ENCODE measurements around the gene LIMD2.

Gene LIMD2

DNA sequence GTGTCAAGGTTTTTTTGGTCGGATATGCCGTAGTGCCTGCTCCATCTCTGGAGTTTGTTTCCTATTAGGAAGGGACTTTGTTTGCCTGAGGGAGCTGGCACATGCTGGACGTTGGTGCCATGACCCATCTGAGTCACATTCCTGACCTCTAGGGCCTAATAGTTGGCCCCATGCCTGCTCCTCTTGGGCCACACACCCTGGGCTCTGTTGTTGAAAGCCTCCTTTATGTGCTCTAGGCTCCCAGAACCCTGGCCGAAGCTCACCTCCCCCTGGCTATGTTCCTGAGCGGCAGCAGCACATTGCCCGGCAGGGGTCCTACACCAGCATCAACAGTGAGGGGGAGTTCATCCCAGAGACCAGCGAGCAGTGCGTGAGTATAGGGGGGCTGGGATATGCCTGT is 18.4 kb downstream of the LIMD2 start:
- no peak for DNase-seq (ENCODE audit: low spot score)

DNA sequence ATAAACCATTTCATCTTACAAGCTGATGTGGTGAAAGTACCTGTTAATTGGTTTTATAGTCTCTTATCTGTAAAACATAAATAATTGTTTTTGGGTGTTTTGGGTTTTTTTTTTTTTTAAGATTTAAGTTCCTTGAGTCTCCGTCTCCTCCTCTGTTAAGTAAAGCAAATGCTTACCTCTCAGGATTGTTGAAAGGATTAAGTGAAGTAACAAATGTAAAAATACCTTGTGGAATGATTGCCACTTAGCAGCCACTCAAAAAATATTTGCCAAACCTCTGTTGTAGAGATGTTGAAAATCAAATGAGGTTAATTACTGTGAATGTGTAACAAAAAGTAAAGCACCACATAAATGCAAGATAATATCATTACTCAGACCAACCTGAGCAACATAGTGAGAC is 19.2 kb downstream of the LIMD2 start:
- DNase-seq (ENCODE audit: low spot score): no peak

DNA sequence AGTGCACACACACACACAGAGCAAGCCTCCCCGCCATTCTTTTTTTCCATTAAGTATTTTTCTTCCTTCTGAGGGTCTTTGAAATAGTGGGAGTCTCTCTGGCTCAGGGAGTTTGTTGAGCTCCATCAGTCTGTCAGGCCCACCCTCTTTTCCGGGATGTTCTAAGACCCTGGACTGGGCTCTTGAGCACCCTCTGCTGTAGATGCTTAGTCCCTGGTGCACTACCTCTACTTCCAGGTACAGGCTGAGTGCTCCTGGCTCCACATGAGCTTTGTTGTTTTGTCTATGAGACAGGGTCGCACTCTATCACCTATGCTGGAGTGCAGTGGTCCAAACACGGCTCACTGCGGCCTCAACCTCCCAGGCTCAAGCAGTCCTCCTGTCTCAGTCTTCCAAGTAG is 20.7 kb downstream of the LIMD2 start:
- no peak for DNase-seq (ENCODE audit: low spot score)

DNA sequence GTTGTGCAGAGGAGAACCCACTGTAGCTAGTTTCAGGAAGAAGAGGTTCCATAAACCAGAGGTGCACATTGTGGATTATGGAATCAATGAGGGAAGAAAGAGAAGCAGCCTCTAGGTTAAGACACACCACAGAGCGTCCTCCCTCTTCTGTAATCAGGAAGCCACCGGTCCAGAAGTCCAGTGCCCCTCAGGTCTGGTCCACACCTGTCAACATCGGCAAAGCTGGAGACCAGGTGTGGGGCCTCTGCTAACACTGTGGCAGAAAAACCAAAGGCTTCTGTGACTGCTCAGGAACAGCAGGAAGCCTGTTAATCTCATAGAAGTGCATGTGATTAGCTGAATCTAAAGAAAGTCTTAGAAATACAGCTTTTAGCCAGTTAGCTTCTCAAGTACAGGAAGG is 23.3 kb downstream of the LIMD2 start:
- no peak for DNase-seq (ENCODE audit: low spot score)

DNA sequence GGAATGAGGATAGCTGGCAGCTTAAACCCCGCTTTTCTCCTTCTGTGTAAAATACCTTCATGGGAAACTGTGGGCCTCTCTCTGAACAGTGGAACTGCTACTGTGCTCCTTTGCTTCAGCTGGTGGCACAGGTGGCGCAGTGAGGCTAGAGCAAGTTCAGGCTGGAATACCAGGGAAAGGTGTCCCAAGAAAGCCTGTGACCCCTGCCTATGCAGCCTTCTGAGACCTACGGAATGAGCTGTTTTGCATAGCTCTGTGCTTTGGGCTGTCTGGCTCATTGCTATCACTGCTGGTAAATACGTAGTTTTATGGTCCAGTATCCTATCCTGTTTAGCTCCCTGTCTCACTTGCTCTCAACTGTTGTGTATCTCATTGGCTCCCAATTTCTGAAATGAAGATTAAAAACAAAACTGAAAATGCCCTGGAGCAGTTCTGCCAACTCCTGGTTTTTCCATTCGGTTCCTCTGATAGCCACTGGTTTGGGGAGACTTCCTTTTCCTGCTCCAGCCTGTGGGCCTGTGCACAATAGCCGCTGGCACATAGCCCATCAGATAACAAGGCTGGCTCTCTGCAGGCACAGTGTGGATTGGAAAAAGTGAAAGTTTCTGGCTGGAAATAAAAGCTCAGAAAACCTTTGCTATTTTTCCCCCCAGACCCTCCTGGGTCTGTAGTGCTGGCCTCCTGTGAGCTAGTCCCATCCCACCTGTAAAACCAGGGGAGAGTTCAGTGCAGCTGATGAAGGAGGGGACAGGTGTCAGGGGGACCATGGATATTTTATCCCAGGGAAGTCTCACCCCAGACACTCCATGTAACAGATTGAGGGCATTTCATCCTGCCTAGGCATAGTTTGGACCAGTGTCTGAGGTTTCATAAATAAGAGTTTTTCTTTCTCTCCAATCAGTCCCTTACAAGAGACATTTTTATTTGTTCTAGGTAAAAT is 24.0 kb downstream of the LIMD2 start:
- peak; percentile 84 for DNase-seq (ENCODE audit: low spot score)

DNA sequence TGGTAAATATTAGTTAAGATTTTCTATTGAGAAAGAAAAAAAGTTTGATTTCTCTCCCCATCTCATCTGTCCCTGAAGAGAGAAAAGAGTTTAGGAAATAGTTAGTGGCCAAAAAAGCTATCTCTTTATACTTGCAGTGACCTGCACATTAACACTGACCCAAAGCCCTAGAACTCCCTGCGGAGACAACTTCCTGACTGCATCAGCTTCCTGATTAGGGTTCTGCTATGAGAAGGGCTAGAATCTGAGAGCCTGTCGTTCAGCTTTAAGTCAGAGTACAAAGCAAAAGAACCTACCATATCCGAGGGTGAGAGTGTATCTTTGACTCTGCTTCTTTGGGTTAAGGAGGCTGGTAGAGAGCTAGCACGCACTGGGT is 24.7 kb downstream of the LIMD2 start:
- no peak for DNase-seq (ENCODE audit: low spot score)

DNA sequence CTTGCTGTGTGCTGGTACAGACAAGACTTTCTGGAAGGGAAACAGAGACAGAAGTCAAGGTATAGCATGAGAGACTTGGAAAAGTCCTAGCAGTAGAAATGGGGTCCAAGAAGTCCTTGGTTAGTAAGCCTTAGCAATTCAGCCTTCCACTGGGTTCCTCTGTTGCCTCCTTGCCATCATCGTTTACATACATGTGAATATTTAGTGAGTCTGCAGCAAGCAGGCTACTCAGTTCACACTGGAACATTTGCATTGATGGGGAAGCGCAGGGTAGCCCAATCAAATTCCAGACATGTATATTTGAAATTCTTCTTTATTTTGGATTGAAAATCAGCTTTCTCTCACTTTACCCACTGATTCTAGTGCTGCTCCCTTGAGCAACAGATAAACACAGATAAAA is 27.1 kb downstream of the LIMD2 start:
- DNase-seq (ENCODE audit: low spot score): no peak

DNA sequence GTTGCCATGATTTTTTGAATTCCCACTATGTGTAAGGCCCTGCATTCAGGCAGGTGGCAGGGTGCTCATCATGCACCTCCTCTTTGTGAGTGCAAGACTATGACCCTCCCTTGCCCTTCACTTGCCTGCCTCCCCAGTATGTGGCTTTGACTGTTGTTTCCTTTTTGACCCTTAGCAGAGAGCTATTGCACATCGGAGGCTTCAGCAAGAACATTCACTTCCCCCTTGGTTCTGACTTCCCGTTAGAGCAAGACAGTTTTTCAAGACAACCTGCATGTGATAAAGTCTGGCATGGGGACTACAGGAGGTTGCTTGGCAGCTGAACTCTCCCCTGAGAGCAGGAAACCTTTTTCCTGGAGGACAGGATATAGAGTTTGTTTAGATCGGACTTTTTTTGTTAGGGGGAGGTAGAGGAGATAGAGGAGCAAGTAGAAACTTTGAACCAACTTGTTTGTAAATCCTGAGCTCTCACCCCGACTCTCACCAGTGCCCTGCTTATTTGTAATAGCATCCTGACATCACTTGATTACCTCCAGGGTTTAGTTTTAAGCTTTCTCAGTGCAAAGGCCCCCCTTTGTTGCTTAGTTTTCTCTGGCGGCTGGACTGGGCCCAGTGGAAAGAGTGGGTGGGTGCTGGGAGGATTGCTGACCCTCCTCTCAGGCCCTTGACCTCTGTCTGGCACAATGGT is 34.3 kb downstream of the LIMD2 start:
- DNase-seq (ENCODE audit: low spot score): no peak

DNA sequence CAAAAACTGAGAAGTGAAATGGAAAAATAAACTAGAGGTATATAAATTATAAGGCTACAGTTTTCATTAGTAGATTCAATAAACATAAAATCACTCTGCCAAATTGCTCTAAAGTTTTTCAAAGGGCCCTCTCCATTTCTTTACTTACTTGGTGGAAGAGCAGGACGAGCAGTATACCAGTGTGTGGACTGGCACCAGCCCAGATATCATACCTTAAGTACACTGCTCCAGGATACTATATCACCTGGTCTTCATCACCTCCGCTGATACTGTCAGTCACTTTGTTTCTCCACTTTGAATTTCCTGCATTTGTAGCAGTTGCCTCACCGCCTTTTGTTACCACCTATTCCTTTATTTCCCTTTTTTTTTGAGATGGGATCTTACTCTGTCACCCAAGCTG is 40.1 kb downstream of the LIMD2 start:
- DNase-seq (ENCODE audit: low spot score): no peak

DNA sequence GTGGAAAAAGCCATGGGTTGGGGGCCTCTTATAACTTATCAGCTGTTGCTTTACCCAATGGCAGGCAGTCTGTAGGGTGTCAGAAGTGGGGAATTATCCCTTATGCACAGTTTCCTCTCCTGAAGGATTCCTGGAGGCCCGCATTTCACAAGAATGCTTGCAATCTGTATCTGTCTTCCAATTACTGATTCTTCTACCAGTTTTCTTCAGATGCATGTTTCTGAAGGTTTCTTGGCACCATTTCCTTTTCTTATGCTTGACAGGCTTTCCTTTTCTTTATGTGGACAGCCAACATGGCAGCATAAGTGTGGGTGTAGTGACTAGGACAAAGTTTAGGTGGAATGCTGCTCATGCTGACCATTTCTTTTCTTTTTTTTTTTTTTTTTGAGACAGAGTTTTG is 41.6 kb downstream of the LIMD2 start:
- DNase-seq (ENCODE audit: low spot score): no peak

DNA sequence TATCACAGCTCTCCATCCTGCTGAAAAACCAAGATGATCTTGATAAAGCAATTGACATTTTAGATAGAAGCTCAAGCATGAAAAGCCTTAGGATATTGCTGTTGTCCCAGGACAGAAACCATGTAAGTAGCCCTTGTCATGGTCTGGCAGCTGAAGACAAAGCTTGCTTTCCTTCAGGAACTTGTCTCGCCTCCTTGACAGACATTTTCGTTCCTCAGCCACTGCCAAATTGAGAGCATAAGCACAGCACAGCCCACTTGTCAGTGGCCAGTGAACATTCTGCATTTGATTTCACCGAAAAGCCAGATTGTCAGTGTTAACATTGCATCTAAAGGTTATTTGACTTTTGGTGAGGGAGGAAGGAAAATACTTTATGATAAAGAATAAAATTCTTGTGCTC is 42.1 kb downstream of the LIMD2 start:
- no peak for DNase-seq (ENCODE audit: low spot score)

DNA sequence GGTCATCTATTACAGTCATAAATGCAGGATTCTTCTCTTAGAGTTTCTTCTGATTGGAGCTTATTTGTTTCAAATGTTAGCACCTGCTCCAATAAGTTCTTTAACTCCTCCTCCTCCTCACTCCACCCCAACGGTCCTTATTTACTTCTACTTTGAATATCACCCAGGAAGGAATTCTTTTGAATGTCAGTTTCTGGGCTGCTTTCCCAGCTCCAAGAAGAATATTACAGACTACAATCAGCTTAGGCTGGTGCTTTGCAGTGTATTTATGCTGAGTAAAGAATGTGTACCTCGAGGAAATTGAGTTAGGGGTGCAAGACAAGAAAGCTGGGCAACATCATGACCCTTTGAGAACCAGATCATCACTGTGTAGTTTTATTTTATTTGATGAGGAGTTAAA is 46.9 kb downstream of the LIMD2 start:
- DNase-seq (ENCODE audit: low spot score): no peak

DNA sequence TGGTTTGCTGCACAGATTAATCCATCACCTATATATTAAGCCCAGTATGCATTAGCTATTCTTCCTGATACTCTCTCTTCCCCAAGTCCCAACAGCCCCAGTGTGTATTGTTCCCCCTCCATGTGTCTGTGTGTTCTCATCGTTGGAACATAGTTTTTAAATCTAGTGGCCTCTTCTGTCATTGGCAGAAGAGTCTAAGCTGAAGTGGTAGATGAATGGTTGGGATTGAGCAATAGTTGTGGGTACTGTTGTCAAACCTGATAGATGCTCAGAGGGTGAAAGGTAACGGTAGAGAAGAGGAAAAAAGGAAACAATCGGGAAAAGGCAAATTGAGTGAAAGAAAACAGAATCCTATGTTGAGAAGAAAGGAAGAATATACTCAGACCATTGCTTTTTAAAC is 47.8 kb downstream of the LIMD2 start:
- DNase-seq (ENCODE audit: low spot score): no peak

DNA sequence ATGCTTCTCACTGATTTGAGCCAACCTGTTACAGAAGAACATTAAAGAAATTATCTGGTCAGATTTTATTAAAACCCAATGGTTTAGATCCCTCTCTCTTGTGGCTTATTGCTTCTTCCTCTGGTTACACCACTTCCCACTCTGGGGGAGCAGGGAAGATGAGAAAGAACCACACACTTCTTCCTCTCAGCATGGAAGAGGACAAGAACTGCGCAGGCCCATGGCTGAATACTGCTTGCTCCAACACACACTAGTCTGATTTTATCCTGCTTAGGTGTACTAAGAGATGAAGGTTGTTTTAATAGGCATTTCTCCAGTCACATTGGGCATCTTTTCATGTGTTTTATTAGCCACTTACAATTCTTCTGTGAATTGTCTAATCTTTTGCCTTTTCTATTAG is 50.1 kb downstream of the LIMD2 start:
- no peak for DNase-seq (ENCODE audit: low spot score)

DNA sequence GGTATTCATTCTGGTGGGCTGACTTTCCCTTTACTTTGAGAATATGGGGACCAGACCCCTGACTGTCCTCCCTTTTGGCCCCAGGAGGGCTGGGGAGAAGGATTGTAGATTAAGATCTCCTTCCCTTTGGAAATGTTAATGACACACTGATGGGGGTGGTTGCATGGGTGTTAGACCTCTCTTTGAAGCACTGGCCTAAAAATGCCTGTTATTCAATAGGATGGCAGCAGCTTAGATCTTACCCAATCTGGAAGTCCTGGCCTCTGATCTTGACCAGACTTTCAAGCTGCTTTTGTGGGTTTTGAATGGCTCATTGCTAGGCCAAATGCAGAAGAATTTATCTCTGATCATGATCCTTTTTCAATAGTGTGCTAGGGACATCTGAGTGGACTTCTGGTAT is 52.0 kb downstream of the LIMD2 start:
- DNase-seq (ENCODE audit: low spot score): no peak

DNA sequence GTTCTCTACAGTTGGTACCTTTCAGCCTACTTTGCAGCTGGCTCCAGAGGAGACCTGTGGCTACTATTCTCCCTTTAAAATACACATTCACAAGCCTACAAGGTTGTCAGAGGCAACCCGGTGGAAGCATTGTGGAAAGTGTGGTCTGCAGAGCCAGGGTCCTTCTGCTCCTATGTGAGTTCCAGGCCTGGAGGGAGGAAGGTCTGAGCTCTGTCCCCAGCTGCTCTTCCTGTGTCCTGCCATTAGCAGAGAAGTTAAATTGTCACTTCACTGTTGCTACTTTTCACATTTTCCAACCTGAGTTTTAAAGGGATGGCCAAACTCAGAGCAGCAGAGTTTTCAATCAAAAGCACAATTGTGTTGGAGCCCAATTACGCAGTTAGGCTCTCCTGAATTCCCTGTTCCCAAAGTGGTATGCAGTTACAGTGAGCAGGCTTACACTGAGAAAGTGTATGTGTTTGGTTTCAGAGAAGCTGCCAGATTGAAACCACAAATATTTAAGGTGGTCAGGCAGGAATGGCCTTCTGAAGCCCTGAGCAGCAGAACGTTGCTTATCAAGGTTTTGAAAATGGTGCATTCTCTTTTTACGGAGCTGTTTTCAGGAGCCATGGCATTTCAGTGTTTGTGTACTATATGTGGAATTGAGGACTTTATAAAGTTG is 52.7 kb downstream of the LIMD2 start:
- DNase-seq (ENCODE audit: low spot score): peak; percentile 41

DNA sequence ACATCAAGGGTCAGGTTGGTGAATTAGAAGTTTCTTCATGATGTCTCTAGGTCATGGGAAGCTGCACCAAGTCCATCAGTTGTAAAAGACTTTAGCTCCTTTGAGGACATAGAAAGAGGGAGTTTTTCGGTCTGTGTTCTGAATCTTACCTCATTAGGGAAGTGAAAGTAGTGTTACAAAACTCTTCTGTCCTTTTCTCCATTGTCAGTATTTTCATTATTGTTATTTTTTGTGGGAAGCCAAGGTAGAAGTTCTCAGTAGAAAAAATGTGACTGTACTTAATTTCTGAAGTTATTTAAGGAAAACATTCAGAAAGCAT is 53.5 kb downstream of the LIMD2 start:
- no peak for DNase-seq (ENCODE audit: low spot score)

Measured in AG20443 (cell line).